ENCODE measurements around the gene ADGRV1. TPM values are rescaled to one million over a fixed set of nuclear protein-coding genes. Genes with fewer than 3 reads are reported as not detected.

The ADGRV1 gene
- polyA plus RNA-seq, 1 of the 3 experiments (the other 2 are of a cell fraction) = 0.23 TPM

GRCh38 chr5:90628492-90628891 is 69.9 kb downstream of the ADGRV1 start:
- Histone ChIP-seq H3K4me2 (no peak overlapping the region), H3K9me3 (no peaks in the 10 kb centered on the region), H3K9ac (no peak overlapping the region), H3K4me3 (ENCODE audit: low read depth in 2 of 2, low read length in 1 of 2) (no peak overlapping the region), H3F3A (replicated peaks; ENCODE audit: insufficient read depth) (no peaks in the 10 kb centered on the region), H4K20me1 (ENCODE audit: insufficient read depth) (no peaks in the 10 kb centered on the region), H3K79me2 (ENCODE audit: insufficient read depth) (no peaks in the 10 kb centered on the region), H3K36me3 (replicated peaks in 1 of 2; ENCODE audit: control insufficient read depth in 1 of 2, insufficient read depth in 2 of 2, low read length in 1 of 2) (no peaks in the 10 kb centered on the region), H3K9me2 (no peaks in the 10 kb centered on the region), H3K27me3 (ENCODE audit: insufficient read depth) (no peaks in the 10 kb centered on the region), H2AFZ (ENCODE audit: low read depth) (no peak overlapping the region), H3K27ac (ENCODE audit: low read depth in 2 of 2, low read length in 1 of 2) (no peak overlapping the region), H3K4me1 (ENCODE audit: control insufficient read depth in 1 of 2, insufficient read depth in 2 of 2, low read depth in 1 of 2, low read length in 1 of 2) (no peaks in the 10 kb centered on the region)
- ChIA-PET POLR2A (no interaction called here), CTCF (no interaction called here)
- WGBS (ENCODE audit: low lambda C conversion rate) = 70% methylated on average over 6 of the region's 6 CpGs
- no peak for DNase-seq
- TF ChIP-seq CTCF (IDR thresholded peaks at IDR 0.05) (no peak), EP300 (IDR thresholded peaks at IDR 0.05; ENCODE audit: borderline replicate concordance in 1 of 2, low read depth in 1 of 2, low read length in 1 of 2) (no peak), TEAD4 (IDR thresholded peaks at IDR 0.05; ENCODE audit: borderline replicate concordance, insufficient read depth) (no peak), MEF2A (IDR thresholded peaks at IDR 0.05; ENCODE audit: borderline replicate concordance, low read depth) (no peak), IRF3 (IDR thresholded peaks at IDR 0.05; ENCODE audit: low read depth, low read length) (no peak), TCF12 (IDR thresholded peaks at IDR 0.05) (no peak), RAD21 (IDR thresholded peaks at IDR 0.05; ENCODE audit: low read length) (no peak), CHD2 (IDR thresholded peaks at IDR 0.05; ENCODE audit: low read length, partially characterized antibody) (no peak), USF2 (IDR thresholded peaks at IDR 0.05; ENCODE audit: borderline replicate concordance, low read depth, low read length) (no peak), EZH2phosphoT487 (IDR thresholded peaks at IDR 0.05; ENCODE audit: borderline replicate concordance, low read depth) (no peak), YY1 (IDR thresholded peaks at IDR 0.05; ENCODE audit: low read depth) (no peak), RCOR1 (IDR thresholded peaks at IDR 0.05; ENCODE audit: low read length) (no peak), POLR2AphosphoS5 (IDR thresholded peaks at IDR 0.05; ENCODE audit: low read depth, low read length) (no peak), ELF1 (IDR thresholded peaks at IDR 0.05) (no peak), REST (IDR thresholded peaks at IDR 0.05; ENCODE audit: low read depth, low read length) (no peak), FOSL2 (IDR thresholded peaks at IDR 0.05; ENCODE audit: borderline replicate concordance, low read depth) (no peak), GATA2 (CRISPR knock-in tag; IDR thresholded peaks at IDR 0.05) (no peak), NFIC (IDR thresholded peaks at IDR 0.05; ENCODE audit: borderline replicate concordance) (no peak), MXI1 (IDR thresholded peaks at IDR 0.05; ENCODE audit: low read depth, low read length) (no peak), JUND (IDR thresholded peaks at IDR 0.05) (no peak)

All from SK-N-SH (cell line).